Type B pancreatic cell (in vitro differentiated cells): ENCODE results near the gene QKI. TPM values are rescaled to one million over a fixed set of nuclear protein-coding genes. Genes with fewer than 3 reads are reported as not detected.

ENCODE experiments used
- DNase-seq: peaks from one replicate; pipeline ENCODE4 v3.0.0; 2021; ENCODE audit warnings: mixed read lengths; ENCODE audit not compliant: unreplicated experiment; ENCODE audit errors: extremely low spot score
- H3K27ac Mint-ChIP-seq: 2 replicates; pipeline ENCODE4 v1.8.0; 2021; ENCODE audit warnings: mild to moderate bottlenecking, mixed read lengths
- H3K27me3 Mint-ChIP-seq: 2 replicates; pipeline ENCODE4 v1.8.0; 2021; ENCODE audit warnings: mixed read lengths
- H3K36me3 Mint-ChIP-seq: 2 replicates; pipeline ENCODE4 v1.8.0; 2021; ENCODE audit warnings: mixed read lengths
- H3K4me1 Mint-ChIP-seq: one replicate; pipeline ENCODE4 v1.8.0; 2021; ENCODE audit warnings: mixed read lengths; ENCODE audit not compliant: unreplicated experiment
- H3K4me3 Mint-ChIP-seq: 2 replicates; pipeline ENCODE4 v1.8.0; 2021; ENCODE audit warnings: mild to moderate bottlenecking, mixed read lengths
- H3K9me3 Mint-ChIP-seq: 2 replicates; pipeline ENCODE4 v1.8.0; 2021; ENCODE audit warnings: mixed read lengths
- total RNA-seq: library from RNA; stranded (reverse); gene quantifications from 2 replicates; pipeline ENCODE4 v1.2.1, GENCODE V29; 2021; ENCODE audit warnings: low replicate concordance
- TF ChIP-seq, protein P1 (sequence below): fragments of 200-600 bp; sonication (generic); conservative IDR thresholded peaks from 2 replicates; pipeline ENCODE4 v1.5.0; 2021; ENCODE audit warnings: antibody characterized with exemption, mild to moderate bottlenecking

Gene QKI
- total RNA-seq, 1 donor from 2014 or later = 150 TPM

DNA sequence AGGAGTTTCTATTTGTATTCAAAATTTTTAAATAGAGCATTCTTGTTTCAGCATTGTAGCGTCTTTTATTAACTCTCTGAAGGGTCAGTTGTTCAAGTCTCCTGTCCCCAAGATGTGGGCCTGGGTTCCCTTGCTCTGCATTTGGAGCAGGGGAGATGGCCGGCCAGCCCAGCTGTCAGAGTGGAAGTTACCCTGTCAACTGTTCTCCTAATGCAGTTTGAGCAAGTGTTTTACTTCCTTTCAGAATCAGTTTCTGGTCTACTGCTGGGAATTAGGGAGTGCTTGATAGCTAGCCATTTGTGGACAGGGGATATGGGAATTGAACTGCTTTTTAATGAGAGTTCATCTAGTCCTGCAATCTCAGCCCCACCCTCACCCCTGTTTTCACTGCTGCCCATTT lies 116.6 kb downstream of the QKI start:
- Mint-ChIP-seq H3K9me3 (no peaks in the 10 kb centered on the region), H3K27me3 (no peaks in the 10 kb centered on the region), H3K4me1 (peaks cover 42% of the 10 kb centered on the region), H3K4me3 (no peak overlapping the region), H3K36me3 (peaks cover 6% of the 10 kb centered on the region), H3K27ac (no peak overlapping the region)
- DNase-seq = no peak
- TF ChIP-seq, protein P1, sequence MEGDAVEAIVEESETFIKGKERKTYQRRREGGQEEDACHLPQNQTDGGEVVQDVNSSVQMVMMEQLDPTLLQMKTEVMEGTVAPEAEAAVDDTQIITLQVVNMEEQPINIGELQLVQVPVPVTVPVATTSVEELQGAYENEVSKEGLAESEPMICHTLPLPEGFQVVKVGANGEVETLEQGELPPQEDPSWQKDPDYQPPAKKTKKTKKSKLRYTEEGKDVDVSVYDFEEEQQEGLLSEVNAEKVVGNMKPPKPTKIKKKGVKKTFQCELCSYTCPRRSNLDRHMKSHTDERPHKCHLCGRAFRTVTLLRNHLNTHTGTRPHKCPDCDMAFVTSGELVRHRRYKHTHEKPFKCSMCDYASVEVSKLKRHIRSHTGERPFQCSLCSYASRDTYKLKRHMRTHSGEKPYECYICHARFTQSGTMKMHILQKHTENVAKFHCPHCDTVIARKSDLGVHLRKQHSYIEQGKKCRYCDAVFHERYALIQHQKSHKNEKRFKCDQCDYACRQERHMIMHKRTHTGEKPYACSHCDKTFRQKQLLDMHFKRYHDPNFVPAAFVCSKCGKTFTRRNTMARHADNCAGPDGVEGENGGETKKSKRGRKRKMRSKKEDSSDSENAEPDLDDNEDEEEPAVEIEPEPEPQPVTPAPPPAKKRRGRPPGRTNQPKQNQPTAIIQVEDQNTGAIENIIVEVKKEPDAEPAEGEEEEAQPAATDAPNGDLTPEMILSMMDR = no peak

DNA sequence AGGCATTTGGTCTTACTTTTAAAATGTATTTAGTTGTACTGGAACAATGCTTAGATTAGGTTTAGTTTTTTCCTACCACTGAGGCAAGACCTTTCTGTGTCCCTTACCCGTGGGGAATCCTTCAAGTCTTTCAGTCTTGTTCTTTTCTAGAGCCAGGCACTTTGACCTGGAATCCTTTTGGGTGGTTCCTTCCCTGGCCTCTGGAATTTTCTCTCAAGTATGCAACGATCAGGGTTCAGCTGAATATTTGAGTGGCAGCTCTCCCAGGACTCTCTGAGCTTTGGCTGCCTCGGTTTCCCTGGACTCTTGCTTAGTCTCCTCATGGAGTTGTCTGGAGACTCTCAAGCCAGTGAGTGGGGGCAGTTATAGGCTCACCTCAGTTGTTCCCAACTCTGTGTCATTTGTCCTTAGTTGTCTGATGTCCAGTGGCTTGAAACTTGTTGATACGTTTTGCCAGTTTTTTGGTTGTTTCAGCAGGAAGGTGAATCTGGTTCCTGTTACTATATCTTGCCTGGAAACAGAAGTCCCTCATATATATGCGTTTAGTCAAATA lies 118.1 kb downstream of the QKI start:
- DNase-seq = no peak
- Mint-ChIP-seq H3K27ac (no peak overlapping the region), H3K27me3 (no peaks in the 10 kb centered on the region), H3K9me3 (no peaks in the 10 kb centered on the region), H3K36me3 (peaks cover 13% of the 10 kb centered on the region), H3K4me3 (no peak overlapping the region), H3K4me1 (peaks cover 32% of the 10 kb centered on the region)
- TF ChIP-seq, protein P1 = no peak

DNA sequence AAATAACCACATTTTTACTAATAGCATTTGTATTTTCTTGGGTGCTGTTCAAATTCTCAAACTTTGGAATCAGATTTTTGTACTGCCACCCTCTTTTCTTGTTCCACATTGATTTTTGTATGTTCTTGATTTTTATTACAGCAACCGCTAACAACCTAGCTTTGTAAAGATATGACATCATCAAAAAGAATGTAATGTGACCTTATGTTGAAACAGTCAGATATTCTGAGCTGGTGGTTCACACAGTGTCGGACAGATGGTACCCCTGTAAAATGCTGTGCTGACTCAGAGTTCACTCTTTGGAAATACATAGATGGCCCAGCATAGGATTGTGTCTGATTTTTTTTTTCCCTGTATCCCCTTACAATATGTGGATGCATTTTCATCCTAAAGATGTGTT lies 118.9 kb downstream of the QKI start:
- Mint-ChIP-seq H3K27ac (peak overlapping the region; percentile 15), H3K36me3 (peaks cover 19% of the 10 kb centered on the region), H3K4me1 (peaks cover 36% of the 10 kb centered on the region), H3K9me3 (no peaks in the 10 kb centered on the region), H3K27me3 (no peaks in the 10 kb centered on the region), H3K4me3 (no peak overlapping the region)
- TF ChIP-seq, protein P1 = no peak
- no peak for DNase-seq

DNA sequence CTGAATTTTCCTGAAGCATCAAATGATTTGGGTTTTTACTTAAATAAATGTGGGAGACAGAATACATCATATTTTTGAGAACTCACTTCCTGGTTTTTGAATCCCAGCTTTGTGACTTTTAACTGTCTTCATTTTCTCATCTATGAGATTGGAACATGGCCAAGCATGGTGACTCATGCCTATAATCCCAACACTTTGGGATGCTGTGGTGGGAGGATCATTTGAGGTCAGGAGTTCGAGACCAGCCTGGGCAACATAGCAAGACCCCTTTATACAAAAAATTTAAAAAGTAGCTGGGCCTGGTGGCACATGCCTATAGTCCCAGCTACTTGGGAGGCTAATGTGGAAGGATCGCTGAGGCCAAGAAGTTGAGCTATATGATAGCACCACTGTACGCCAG lies 122.3 kb downstream of the QKI start:
- Mint-ChIP-seq H3K4me3 (no peak overlapping the region), H3K27me3 (no peaks in the 10 kb centered on the region), H3K4me1 (peaks cover 27% of the 10 kb centered on the region), H3K9me3 (no peaks in the 10 kb centered on the region), H3K27ac (no peak overlapping the region), H3K36me3 (peaks cover 26% of the 10 kb centered on the region)
- no peak for DNase-seq
- TF ChIP-seq, protein P1 = no peak

DNA sequence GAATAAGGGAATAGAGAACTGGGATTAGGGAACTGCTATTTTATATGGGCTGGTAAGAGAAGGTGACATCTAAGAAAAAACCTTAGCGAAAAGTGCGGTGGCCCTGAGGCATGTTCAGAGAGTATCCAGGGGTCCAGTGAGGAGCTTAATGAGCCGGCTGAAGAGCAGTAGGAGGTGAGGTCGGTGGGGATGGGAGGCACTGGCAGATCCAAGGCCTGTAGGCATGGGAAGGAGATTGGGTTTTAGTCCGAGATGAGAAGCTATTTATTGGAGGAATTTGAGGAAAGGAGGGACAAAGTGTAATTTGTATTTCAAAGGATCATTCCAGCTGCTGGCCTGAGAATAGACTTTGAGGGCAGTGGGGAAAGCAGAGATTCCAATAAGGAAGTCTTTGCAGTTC lies 123.8 kb downstream of the QKI start:
- no peaks in the 10 kb centered on the region for H3K9me3 Mint-ChIP-seq
- H3K27me3 Mint-ChIP-seq = no peaks in the 10 kb centered on the region

More for the DNA sequence above, 123.8 kb downstream of the QKI start:
- Mint-ChIP-seq H3K36me3 (peaks cover 26% of the 10 kb centered on the region), H3K27ac (peak overlapping the region; percentile 41), H3K4me3 (no peak overlapping the region), H3K4me1 (peaks cover 26% of the 10 kb centered on the region)
- TF ChIP-seq, protein P1 = no peak
- no peak for DNase-seq
